ENCODE results near the gene DLST.

- TF ChIP-seq CTCF (IDR thresholded peaks at IDR 0.05; ENCODE audit: low read depth, low read length), result no peak
- no peak for TF ChIP-seq POLR2A (IDR thresholded peaks at IDR 0.05; ENCODE audit: extremely low read depth, insufficient read length)
- no peak for TF ChIP-seq MAX (IDR thresholded peaks at IDR 0.05; ENCODE audit: low read depth, low read length)
Observed at GRCh38 chr14:74911704-74912103, 30.0 kb downstream of the DLST start.

Measured in NB4 (cell line).